ENCODE data around the gene LSM5. TPM values are rescaled to one million over a fixed set of nuclear protein-coding genes. Genes with fewer than 3 reads are reported as not detected.

Gene LSM5
- total and polyA plus RNA-seq, 2 of the 4 experiments (the other 2 are of a cell fraction) = 5.0 to 26.5 TPM

- no peak overlapping the region for H3K56ac ChIP-seq (ENCODE audit: extremely low read depth, insufficient read depth, low read length)
- POLR2A ChIA-PET (ENCODE audit: unreplicated experiment) = no interaction called here
- no peaks in the 10 kb centered on the region for H3K27me3 ChIP-seq (ENCODE audit: control insufficient read depth, insufficient read depth, low read length)
- no peak overlapping the region for H3K23ac ChIP-seq (ENCODE audit: low read depth, low read length)
- peaks cover 15% of the 10 kb centered on the region for H3K9me1 ChIP-seq (ENCODE audit: insufficient read depth, low read length)
- no peak overlapping the region for H3K14ac ChIP-seq (replicated peaks; ENCODE audit: low read depth, low read length)
- no peak overlapping the region for H2AK5ac ChIP-seq (ENCODE audit: low read depth, low read length)
- no peak overlapping the region for H3K4me3 ChIP-seq (ENCODE audit: insufficient read depth, low read depth, low read length)
- H4K8ac ChIP-seq (ENCODE audit: low read depth in 2 of 2, low read length in 2 of 2) = no peak overlapping the region
- dilution Hi-C loops (cut with HindIII; ENCODE audit: low sequenced_read_pairs, unreplicated experiment) (no loop called here), intact Hi-C loops (cut with micrococcal nuclease) (no loop called here), in situ Hi-C loops (cut with MboI; ENCODE audit: low sequenced_read_pairs) (no loop called here)
- no peak overlapping the region for H3K4ac ChIP-seq (ENCODE audit: low read depth, low read length)
- peaks cover 38 to 72% of the 10 kb centered on the region in 2 experiments for H3K79me1 ChIP-seq (ENCODE audit: low read depth in 1 of 2, low read length in 2 of 2)
- H4K5ac ChIP-seq (ENCODE audit: low read depth, low read length) = no peak overlapping the region
- BruUV-seq (replicated peaks) = no TSS peak
- H3K9ac ChIP-seq (ENCODE audit: low read depth, low read length) = no peak overlapping the region
- H3K4me1 ChIP-seq (ENCODE audit: control insufficient read depth, insufficient read depth, low read length) = peaks cover 5% of the 10 kb centered on the region
- H3K18ac ChIP-seq (ENCODE audit: low read depth, low read length) = no peak overlapping the region
- H4K20me1 ChIP-seq (ENCODE audit: insufficient read depth, low read length) = peaks cover 37% of the 10 kb centered on the region; the same call in 1 of the 2 replicates
- CTCF ChIA-PET = no interaction called here
- H2BK5ac ChIP-seq (ENCODE audit: low read depth, low read length, poor library complexity, severe bottlenecking) = no peak overlapping the region
- DNase-seq (no peak), ATAC-seq (ENCODE audit: low read depth) (no peak)
- 94% methylated on average over 3 of the region's 5 CpGs; no CpG with 5 or more reads in 1 of the 2 experiments for WGBS, 2 experiments (ENCODE audit: extremely low coverage in 2 of 2, insufficient read length in 1 of 2)
- no peak overlapping the region for H4K91ac ChIP-seq (ENCODE audit: insufficient read depth, low read depth, low read length)
- H2BK20ac ChIP-seq (ENCODE audit: low read depth, low read length) = no peak overlapping the region
- no peaks in the 10 kb centered on the region for H3K9me3 ChIP-seq (ENCODE audit: control insufficient read depth, insufficient read depth, low read length)
- H2AK9ac ChIP-seq (replicated peaks; ENCODE audit: low read depth, low read length, poor library complexity) = no peak overlapping the region
- H3K27ac ChIP-seq (ENCODE audit: insufficient read depth, low read length) = no peak overlapping the region
- H2BK15ac ChIP-seq (ENCODE audit: low read depth, low read length) = no peak overlapping the region
- no peak overlapping the region for H3K4me2 ChIP-seq (ENCODE audit: low read depth, low read length)
- no peak overlapping the region for H2BK120ac ChIP-seq (ENCODE audit: low read depth, low read length)
- peaks cover 2% of the 10 kb centered on the region for H3K36me3 ChIP-seq (ENCODE audit: control insufficient read depth, insufficient read depth, low read length)
- TF ChIP-seq, protein P1, sequence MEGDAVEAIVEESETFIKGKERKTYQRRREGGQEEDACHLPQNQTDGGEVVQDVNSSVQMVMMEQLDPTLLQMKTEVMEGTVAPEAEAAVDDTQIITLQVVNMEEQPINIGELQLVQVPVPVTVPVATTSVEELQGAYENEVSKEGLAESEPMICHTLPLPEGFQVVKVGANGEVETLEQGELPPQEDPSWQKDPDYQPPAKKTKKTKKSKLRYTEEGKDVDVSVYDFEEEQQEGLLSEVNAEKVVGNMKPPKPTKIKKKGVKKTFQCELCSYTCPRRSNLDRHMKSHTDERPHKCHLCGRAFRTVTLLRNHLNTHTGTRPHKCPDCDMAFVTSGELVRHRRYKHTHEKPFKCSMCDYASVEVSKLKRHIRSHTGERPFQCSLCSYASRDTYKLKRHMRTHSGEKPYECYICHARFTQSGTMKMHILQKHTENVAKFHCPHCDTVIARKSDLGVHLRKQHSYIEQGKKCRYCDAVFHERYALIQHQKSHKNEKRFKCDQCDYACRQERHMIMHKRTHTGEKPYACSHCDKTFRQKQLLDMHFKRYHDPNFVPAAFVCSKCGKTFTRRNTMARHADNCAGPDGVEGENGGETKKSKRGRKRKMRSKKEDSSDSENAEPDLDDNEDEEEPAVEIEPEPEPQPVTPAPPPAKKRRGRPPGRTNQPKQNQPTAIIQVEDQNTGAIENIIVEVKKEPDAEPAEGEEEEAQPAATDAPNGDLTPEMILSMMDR (conservative IDR thresholded peaks at IDR 0.05; ENCODE audit: low read depth, low read length) = no peak
- TF ChIP-seq, protein P2, sequence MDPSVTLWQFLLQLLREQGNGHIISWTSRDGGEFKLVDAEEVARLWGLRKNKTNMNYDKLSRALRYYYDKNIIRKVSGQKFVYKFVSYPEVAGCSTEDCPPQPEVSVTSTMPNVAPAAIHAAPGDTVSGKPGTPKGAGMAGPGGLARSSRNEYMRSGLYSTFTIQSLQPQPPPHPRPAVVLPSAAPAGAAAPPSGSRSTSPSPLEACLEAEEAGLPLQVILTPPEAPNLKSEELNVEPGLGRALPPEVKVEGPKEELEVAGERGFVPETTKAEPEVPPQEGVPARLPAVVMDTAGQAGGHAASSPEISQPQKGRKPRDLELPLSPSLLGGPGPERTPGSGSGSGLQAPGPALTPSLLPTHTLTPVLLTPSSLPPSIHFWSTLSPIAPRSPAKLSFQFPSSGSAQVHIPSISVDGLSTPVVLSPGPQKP (IDR thresholded peaks at IDR 0.05; ENCODE audit: borderline replicate concordance, low read depth, low read length) = no peak
- TF ChIP-seq MAZ (IDR thresholded peaks at IDR 0.05; ENCODE audit: borderline replicate concordance, low read depth, low read length) (no peak), MAFK (IDR thresholded peaks at IDR 0.05; ENCODE audit: low read depth, low read length) (no peak), CEBPB (IDR thresholded peaks at IDR 0.05; ENCODE audit: low read depth, low read length) (no peak), RCOR1 (IDR thresholded peaks at IDR 0.05; ENCODE audit: insufficient replicate concordance, low read length) (no peak)
- no peak overlapping the region for H2AFZ ChIP-seq (replicated peaks; ENCODE audit: low read length, poor library complexity)
Observed at GRCh38 chr7:32532716-32533115, 42.5 kb upstream of the LSM5 start.
